H9 (cell line): ENCODE measurements around the gene PCDHGB1. TPM values are rescaled to one million over a fixed set of nuclear protein-coding genes. Genes with fewer than 3 reads are reported as not detected.

Source experiments
- DNase-seq: peaks from one replicate; pipeline ENCODE4 v3.0.0-alpha.2; 2017
- H2AFZ ChIP-seq: one replicate; pipeline ENCODE4 v1.6.1; 2013; ENCODE audit warnings: mild to moderate bottlenecking, low read length, control low read depth, moderate library complexity
- H2AK5ac ChIP-seq: 2 replicates; pipeline ENCODE4 v1.6.1; 2013; ENCODE audit warnings: low read length, control low read depth, mixed read lengths; ENCODE audit not compliant: insufficient read length
- H2BK120ac ChIP-seq: one replicate; pipeline ENCODE4 v1.6.1; 2013; ENCODE audit warnings: low read depth, mild to moderate bottlenecking, low read length, control low read depth, inconsistent platforms; ENCODE audit not compliant: poor library complexity, severe bottlenecking
- H2BK12ac ChIP-seq: 2 replicates; pipeline ENCODE4 v1.6.1; 2013; ENCODE audit warnings: low read length, control low read depth, mixed read lengths, low read depth; ENCODE audit not compliant: insufficient read length
- H2BK15ac ChIP-seq: 2 replicates; pipeline ENCODE4 v1.6.1; 2013; ENCODE audit warnings: low read depth, low read length, control low read depth
- H2BK20ac ChIP-seq: one replicate; pipeline ENCODE4 v1.6.1; 2013; ENCODE audit warnings: low read depth, mild to moderate bottlenecking, low read length, control low read depth, inconsistent platforms; ENCODE audit not compliant: poor library complexity, severe bottlenecking
- H2BK5ac ChIP-seq: 2 replicates; pipeline ENCODE4 v1.6.1; 2013; ENCODE audit warnings: low read length, control low read depth, mixed read lengths; ENCODE audit not compliant: insufficient read length
- H3K14ac ChIP-seq: 2 replicates; pipeline ENCODE4 v1.6.1; 2013; ENCODE audit warnings: low read length, control low read depth; ENCODE audit not compliant: insufficient read depth
- H3K18ac ChIP-seq: 2 replicates; pipeline ENCODE4 v1.6.1; 2013; ENCODE audit warnings: low read depth, mild to moderate bottlenecking, mixed read lengths, low read length, control low read depth; ENCODE audit not compliant: insufficient read length
- H3K23ac ChIP-seq: 2 replicates; pipeline ENCODE4 v1.6.1; 2013; ENCODE audit warnings: low read length, control low read depth, mixed read lengths, low read depth; ENCODE audit not compliant: insufficient read length
- H3K23me2 ChIP-seq: 2 replicates; pipeline ENCODE4 v1.6.1; 2013; ENCODE audit warnings: low read depth, mild to moderate bottlenecking, mixed read lengths, low read length, control low read depth; ENCODE audit not compliant: insufficient read length, poor library complexity, severe bottlenecking
- H3K27ac ChIP-seq: 2 replicates; pipeline ENCODE4 v1.5.1; 2013; ENCODE audit warnings: low read length, control low read depth, mixed read lengths, low read depth; ENCODE audit not compliant: insufficient read length
- H3K27me3 ChIP-seq: 2 replicates; pipeline ENCODE4 v1.6.1; 2013; ENCODE audit warnings: low read length, control low read depth, inconsistent platforms; ENCODE audit not compliant: insufficient read depth
- H3K4ac ChIP-seq: 2 replicates; pipeline ENCODE4 v1.6.1; 2013; ENCODE audit warnings: low read depth, mild to moderate bottlenecking, control low read depth, inconsistent platforms, low read length, moderate library complexity
- H3K4me1 ChIP-seq: 2 replicates; pipeline ENCODE4 v1.6.1; 2013; ENCODE audit warnings: low read length, control low read depth, inconsistent platforms; ENCODE audit not compliant: insufficient read depth
- H3K4me2 ChIP-seq: 2 replicates; pipeline ENCODE4 v1.6.1; 2013; ENCODE audit warnings: low read length, control low read depth, mixed read lengths; ENCODE audit not compliant: insufficient read length, insufficient read depth
- H3K56ac ChIP-seq: 2 replicates; pipeline ENCODE4 v1.6.1; 2013; ENCODE audit warnings: low read depth, mild to moderate bottlenecking, mixed read lengths, low read length, control low read depth; ENCODE audit not compliant: insufficient read length
- H3K79me1 ChIP-seq: 2 replicates; pipeline ENCODE4 v1.6.1; 2013; ENCODE audit warnings: low read depth, mild to moderate bottlenecking, moderate library complexity, low read length, control low read depth, inconsistent platforms; ENCODE audit not compliant: insufficient read depth, poor library complexity, severe bottlenecking
- H3K79me2 ChIP-seq: 2 replicates; pipeline ENCODE4 v1.6.1; 2013; ENCODE audit warnings: low read length, control low read depth, inconsistent platforms; ENCODE audit not compliant: insufficient read depth
- H3K9ac ChIP-seq: 2 replicates; pipeline ENCODE4 v1.6.1; 2013; ENCODE audit warnings: low read length, control low read depth, mixed read lengths; ENCODE audit not compliant: insufficient read length; ENCODE audit errors: extremely low read depth
- H3K9me3 ChIP-seq: one replicate; pipeline ENCODE4 v1.6.1; 2013; ENCODE audit warnings: low read depth, low read length, inconsistent platforms; ENCODE audit not compliant: control insufficient read depth
- H3T11ph ChIP-seq: one replicate; pipeline ENCODE4 v1.6.1; 2013; ENCODE audit warnings: mild to moderate bottlenecking, low read length, control low read depth, inconsistent platforms
- H4K20me1 ChIP-seq: one replicate; pipeline ENCODE4 v1.6.1; 2013; ENCODE audit not compliant: control insufficient read depth, insufficient read length, insufficient read depth
- H4K5ac ChIP-seq: 2 replicates; pipeline ENCODE4 v1.6.1; 2013; ENCODE audit warnings: low read depth, mild to moderate bottlenecking, mixed read lengths, low read length, control low read depth; ENCODE audit not compliant: insufficient read length
- H4K8ac ChIP-seq: replicated peaks from 2 replicates; pipeline ENCODE4 v1.6.1; 2013; ENCODE audit warnings: low read length, control low read depth, mixed read lengths, low read depth; ENCODE audit not compliant: insufficient read length
- H4K91ac ChIP-seq: 2 replicates; pipeline ENCODE4 v1.6.1; 2013; ENCODE audit warnings: low read depth, mild to moderate bottlenecking, moderate library complexity, mixed read lengths, low read length, control low read depth; ENCODE audit not compliant: insufficient read length
- H3K27ac Mint-ChIP-seq, 3 experiments: 2 replicates in 2 of 3; 3 replicates in 1 of 3; pipeline ENCODE4 v1.8.0; 2020 to 2021; ENCODE audit warnings: mixed read lengths in 3 of 3, mild to moderate bottlenecking in 1 of 3, moderate library complexity in 1 of 3
- H3K27me3 Mint-ChIP-seq: 2 replicates; pipeline ENCODE4 v1.8.0; 2021; ENCODE audit warnings: low read depth, mild to moderate bottlenecking, moderate library complexity, mixed read lengths
- H3K36me3 Mint-ChIP-seq, 3 experiments: 2 replicates in 2 of 3; 3 replicates in 1 of 3; pipeline ENCODE4 v1.8.0; 2020 to 2021; ENCODE audit warnings: low read depth in 3 of 3, mixed read lengths in 3 of 3; ENCODE audit not compliant: insufficient read depth in 1 of 3
- H3K4me1 Mint-ChIP-seq, 2 experiments: 2 replicates each; pipeline ENCODE4 v1.8.0; 2020; ENCODE audit warnings: mixed read lengths in 2 of 2
- H3K4me3 Mint-ChIP-seq, 2 experiments: 2 replicates in 1 of 2; 3 replicates in 1 of 2; pipeline ENCODE4 v1.8.0; 2020 to 2021; ENCODE audit warnings: mild to moderate bottlenecking in 2 of 2, mixed read lengths in 2 of 2, moderate library complexity in 1 of 2
- H3K9me3 Mint-ChIP-seq, 2 experiments: 2 replicates in 1 of 2; 3 replicates in 1 of 2; pipeline ENCODE4 v1.8.0; 2020; ENCODE audit warnings: mild to moderate bottlenecking in 2 of 2, mixed read lengths in 2 of 2, moderate library complexity in 1 of 2
- CTCF ChIP-seq: fragments of 200-600 bp; sonication (generic); conservative IDR thresholded peaks from 3 replicates; pipeline ENCODE4 v1.8.0; 2021; ENCODE audit warnings: antibody characterized with exemption, mild to moderate bottlenecking
- WGBS: extraction: QIAGEN DNeasy Blood & Tissue Kit; methylation state at CpG from one replicate; pipeline ENCODE4 v1.1.7; 2013; ENCODE audit warnings: missing lambda C conversion rate, low lambda C conversion rate, mixed read lengths; ENCODE audit not compliant: insufficient read length; ENCODE audit errors: extremely low coverage; 5-methylcytosine and 5-hydroxymethylcytosine counted together
- total RNA-seq: library from RNA; stranded (reverse); gene quantifications from 2 replicates; pipeline ENCODE4 v1.2.1, GENCODE V29; 2021

PCDHGB1 gene
- total RNA-seq, 1 experiment from 2014 or later, result 5.0 TPM

- H2BK20ac ChIP-seq, result no peak overlapping the region
- no peak overlapping the region for H3K23ac ChIP-seq
- H4K5ac ChIP-seq, result no peak overlapping the region
- no peak overlapping the region for H3T11ph ChIP-seq
- no peak overlapping the region for H2BK5ac ChIP-seq
- no peaks in the 10 kb centered on the region for H3K4me1 ChIP-seq
- no peak overlapping the region for H2AK5ac ChIP-seq
- H3K4ac ChIP-seq, result no peak overlapping the region
- no peak overlapping the region for H3K18ac ChIP-seq
- Mint-ChIP-seq H3K27ac (no peak overlapping the region), H3K36me3 (peaks cover 44 to 60% (median 56%) of the 10 kb centered on the region in 3 experiments), H3K4me1 (peaks cover 4 to 13% of the 10 kb centered on the region in 2 experiments; a peak in 3 of 4 replicates), H3K9me3 (peaks cover 65 to 72% of the 10 kb centered on the region in 2 experiments), H3K27me3 (peaks cover 9% of the 10 kb centered on the region), H3K4me3 (no peak overlapping the region)
- TF ChIP-seq CTCF, result no peak
- WGBS, result no CpG with 5 or more reads among the region's 46 CpGs
- H3K4me2 ChIP-seq, result no peak overlapping the region
- no peak overlapping the region for H4K91ac ChIP-seq
- no peak overlapping the region for H2AFZ ChIP-seq
- H3K14ac ChIP-seq, result no peak overlapping the region
- H3K79me1 ChIP-seq, result no peaks in the 10 kb centered on the region
- H4K8ac ChIP-seq, result no peak overlapping the region
- H3K9me3 ChIP-seq, result peaks cover 31% of the 10 kb centered on the region
- no peak overlapping the region for H3K27ac ChIP-seq
- H2BK15ac ChIP-seq, result no peak overlapping the region
- H2BK12ac ChIP-seq, result no peak overlapping the region
- H3K56ac ChIP-seq, result no peak overlapping the region
- no peak overlapping the region for H2BK120ac ChIP-seq
- H3K9ac ChIP-seq, result no peak overlapping the region
- H4K20me1 ChIP-seq, result no peaks in the 10 kb centered on the region
- DNase-seq, result no peak
- no peaks in the 10 kb centered on the region for H3K79me2 ChIP-seq
- H3K27me3 ChIP-seq, result no peaks in the 10 kb centered on the region
- H3K23me2 ChIP-seq, result no peaks in the 10 kb centered on the region
Measured at GRCh38 chr5:141366016-141366896, 16.4 kb downstream of the PCDHGB1 start.
